DOHH2 (cell line): ENCODE results near the gene FYCO1.

Experiments
- H3F3A ChIP-seq: fragments of 200-600 bp; sonication (generic), shearing (Covaris generic); 2 replicates; pipeline ENCODE4 v1.6.0; 2016; ENCODE audit warnings: antibody characterized with exemption, mild to moderate bottlenecking; ENCODE audit not compliant: control insufficient read depth, insufficient read depth
- H3K27ac ChIP-seq: fragments of 200-600 bp; sonication (generic); 2 replicates; pipeline ENCODE4 v1.5.1; 2014; ENCODE audit warnings: low read depth, mild to moderate bottlenecking, low read length, moderate library complexity
- H3K27me3 ChIP-seq: fragments of 200-600 bp; sonication (generic); 2 replicates; pipeline ENCODE4 v1.6.1; 2014; ENCODE audit warnings: mild to moderate bottlenecking, low read length, mixed read lengths; ENCODE audit not compliant: control insufficient read depth
- H3K36me3 ChIP-seq: fragments of 200-600 bp; sonication (generic); 2 replicates; pipeline ENCODE4 v1.6.1; 2014; ENCODE audit warnings: mild to moderate bottlenecking, low read length, moderate library complexity, mixed read lengths; ENCODE audit not compliant: control insufficient read depth
- H3K4me1 ChIP-seq: fragments of 200-600 bp; sonication (generic); 2 replicates; pipeline ENCODE4 v1.6.1; 2014; ENCODE audit warnings: mild to moderate bottlenecking, low read length, mixed read lengths; ENCODE audit not compliant: control insufficient read depth
- H3K4me2 ChIP-seq: fragments of 200-600 bp; sonication (generic); 2 replicates; pipeline ENCODE4 v1.6.0; 2014; ENCODE audit warnings: mild to moderate bottlenecking, low read length, moderate library complexity
- H3K4me3 ChIP-seq: fragments of 200-600 bp; sonication (generic); 2 replicates; pipeline ENCODE4 v1.5.1; 2014; ENCODE audit warnings: mild to moderate bottlenecking, low read length, mixed read lengths
- H3K79me2 ChIP-seq: fragments of 200-600 bp; sonication (generic); 2 replicates; pipeline ENCODE4 v1.6.1; 2014; ENCODE audit warnings: mild to moderate bottlenecking, low read length, mixed read lengths; ENCODE audit not compliant: control insufficient read depth
- H3K9me2 ChIP-seq: fragments of 200-600 bp; sonication (generic); replicated peaks from 2 replicates; pipeline ENCODE4 v1.6.1; 2014; ENCODE audit warnings: mild to moderate bottlenecking, low read length, mixed read lengths; ENCODE audit not compliant: control insufficient read depth
- H3K9me3 ChIP-seq: fragments of 200-600 bp; sonication (generic); 2 replicates; pipeline ENCODE4 v1.6.1; 2014; ENCODE audit warnings: antibody characterized with exemption, low read length, mixed read lengths; ENCODE audit not compliant: control insufficient read depth, insufficient read depth
- H4K20me1 ChIP-seq: fragments of 200-600 bp; sonication (generic); 2 replicates; pipeline ENCODE4 v1.6.0; 2014; ENCODE audit warnings: low read depth, mild to moderate bottlenecking, antibody characterized with exemption, low read length, moderate library complexity; ENCODE audit not compliant: control insufficient read depth, insufficient read depth
- EZH2phosphoT487 ChIP-seq: fragments of 200-600 bp; sonication (generic); IDR thresholded peaks from 2 replicates; pipeline ENCODE4 v1.6.1; 2017; ENCODE audit warnings: borderline replicate concordance, mild to moderate bottlenecking, antibody characterized with exemption, low read length, moderate library complexity, mixed read lengths
- TF ChIP-seq, protein P1 (sequence below): fragments of 200-600 bp; sonication (generic); IDR thresholded peaks from one replicate; pipeline ENCODE4 v1.5.1; 2014; ENCODE audit warnings: antibody characterized with exemption, mild to moderate bottlenecking, low read depth, low read length; ENCODE audit not compliant: poor library complexity, severe bottlenecking

FYCO1 gene

DNA sequence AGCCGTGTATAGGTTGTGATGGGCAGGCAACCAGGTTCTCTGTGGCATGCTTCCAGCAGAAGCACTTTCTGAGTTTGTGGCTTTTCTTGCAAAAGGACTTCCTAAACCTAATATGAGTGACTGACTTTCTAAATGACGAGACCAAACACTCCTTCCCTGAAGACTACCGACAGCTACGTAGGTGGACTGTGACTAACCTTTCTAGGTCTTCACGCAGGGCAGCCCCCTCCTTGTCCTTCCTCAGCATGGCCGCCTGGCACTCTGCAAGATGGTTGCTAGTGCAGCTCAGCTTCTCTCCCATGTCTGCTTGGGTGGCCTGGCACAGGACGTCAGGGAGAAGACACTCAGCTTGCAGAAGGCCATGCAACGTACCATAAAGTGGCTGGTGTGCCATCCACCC lies 31.5 kb downstream of the FYCO1 start:
- no peak overlapping the region for H3K4me3 ChIP-seq
- no peaks in the 10 kb centered on the region for H3K4me1 ChIP-seq
- H3K27ac ChIP-seq, result no peak overlapping the region
- TF ChIP-seq, protein P1, sequence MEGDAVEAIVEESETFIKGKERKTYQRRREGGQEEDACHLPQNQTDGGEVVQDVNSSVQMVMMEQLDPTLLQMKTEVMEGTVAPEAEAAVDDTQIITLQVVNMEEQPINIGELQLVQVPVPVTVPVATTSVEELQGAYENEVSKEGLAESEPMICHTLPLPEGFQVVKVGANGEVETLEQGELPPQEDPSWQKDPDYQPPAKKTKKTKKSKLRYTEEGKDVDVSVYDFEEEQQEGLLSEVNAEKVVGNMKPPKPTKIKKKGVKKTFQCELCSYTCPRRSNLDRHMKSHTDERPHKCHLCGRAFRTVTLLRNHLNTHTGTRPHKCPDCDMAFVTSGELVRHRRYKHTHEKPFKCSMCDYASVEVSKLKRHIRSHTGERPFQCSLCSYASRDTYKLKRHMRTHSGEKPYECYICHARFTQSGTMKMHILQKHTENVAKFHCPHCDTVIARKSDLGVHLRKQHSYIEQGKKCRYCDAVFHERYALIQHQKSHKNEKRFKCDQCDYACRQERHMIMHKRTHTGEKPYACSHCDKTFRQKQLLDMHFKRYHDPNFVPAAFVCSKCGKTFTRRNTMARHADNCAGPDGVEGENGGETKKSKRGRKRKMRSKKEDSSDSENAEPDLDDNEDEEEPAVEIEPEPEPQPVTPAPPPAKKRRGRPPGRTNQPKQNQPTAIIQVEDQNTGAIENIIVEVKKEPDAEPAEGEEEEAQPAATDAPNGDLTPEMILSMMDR, result no peak
- no peak for TF ChIP-seq EZH2phosphoT487
- no peaks in the 10 kb centered on the region for H3K79me2 ChIP-seq
- H3K9me3 ChIP-seq, result no peaks in the 10 kb centered on the region
- no peaks in the 10 kb centered on the region for H3K9me2 ChIP-seq
- peaks cover 70% of the 10 kb centered on the region for H3K36me3 ChIP-seq
- H4K20me1 ChIP-seq, result no peaks in the 10 kb centered on the region
- H3K4me2 ChIP-seq, result no peak overlapping the region
- H3F3A ChIP-seq, result no peaks in the 10 kb centered on the region
- H3K27me3 ChIP-seq, result no peaks in the 10 kb centered on the region

DNA sequence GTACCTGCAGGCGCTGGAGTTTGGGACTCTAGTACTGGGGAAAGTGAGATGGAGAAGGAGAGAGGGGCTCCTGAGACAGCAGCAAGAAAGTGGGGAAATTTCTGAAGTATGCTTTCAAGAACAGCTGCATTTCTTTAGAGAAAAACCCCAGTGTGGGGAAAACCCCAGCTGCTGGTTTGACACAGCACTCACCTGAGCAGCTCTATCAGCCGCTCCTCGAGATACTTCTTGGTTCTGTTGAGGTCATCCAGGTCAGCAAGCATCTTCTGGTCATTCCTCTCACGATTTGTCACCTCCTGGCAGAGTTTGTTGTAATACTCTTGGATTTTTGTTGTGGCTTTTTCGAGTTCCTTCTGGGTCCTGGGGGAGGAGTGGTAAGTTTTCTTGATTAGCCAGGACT lies 33.6 kb downstream of the FYCO1 start:
- Histone ChIP-seq H3K9me3 (no peaks in the 10 kb centered on the region), H3K27me3 (no peaks in the 10 kb centered on the region), H4K20me1 (no peaks in the 10 kb centered on the region), H3F3A (no peaks in the 10 kb centered on the region), H3K9me2 (no peaks in the 10 kb centered on the region), H3K36me3 (peaks cover 79% of the 10 kb centered on the region), H3K4me3 (no peak overlapping the region), H3K79me2 (no peaks in the 10 kb centered on the region), H3K27ac (no peak overlapping the region), H3K4me2 (no peak overlapping the region), H3K4me1 (no peaks in the 10 kb centered on the region)
- no peak for TF ChIP-seq EZH2phosphoT487
- TF ChIP-seq, protein P1, result no peak

DNA sequence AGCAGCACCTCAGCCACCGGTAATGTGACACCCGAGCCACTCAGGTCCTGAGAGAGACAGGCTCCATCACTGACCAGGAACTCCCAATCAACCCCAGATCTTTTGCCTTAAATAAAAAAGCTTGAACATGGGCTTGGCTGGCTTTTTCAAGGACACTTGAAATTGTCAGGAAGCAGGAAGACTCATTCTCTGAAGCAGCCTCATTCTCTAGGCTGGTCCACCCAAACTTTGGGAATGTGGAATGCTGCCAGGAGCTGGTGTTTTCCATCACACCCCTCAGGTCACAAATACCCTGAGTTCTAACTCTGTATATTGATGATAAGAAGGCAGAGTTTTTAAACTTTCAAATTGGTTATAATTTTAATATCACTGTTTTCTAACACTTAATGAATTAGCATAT lies 35.3 kb downstream of the FYCO1 start:
- Histone ChIP-seq H3K9me3 (no peaks in the 10 kb centered on the region), H3K79me2 (no peaks in the 10 kb centered on the region), H3F3A (no peaks in the 10 kb centered on the region), H3K9me2 (no peaks in the 10 kb centered on the region), H3K27me3 (no peaks in the 10 kb centered on the region), H3K4me2 (no peak overlapping the region), H3K4me3 (no peak overlapping the region), H3K27ac (no peak overlapping the region), H4K20me1 (no peaks in the 10 kb centered on the region), H3K36me3 (peaks cover 87% of the 10 kb centered on the region), H3K4me1 (no peaks in the 10 kb centered on the region)
- no peak for TF ChIP-seq EZH2phosphoT487

DNA sequence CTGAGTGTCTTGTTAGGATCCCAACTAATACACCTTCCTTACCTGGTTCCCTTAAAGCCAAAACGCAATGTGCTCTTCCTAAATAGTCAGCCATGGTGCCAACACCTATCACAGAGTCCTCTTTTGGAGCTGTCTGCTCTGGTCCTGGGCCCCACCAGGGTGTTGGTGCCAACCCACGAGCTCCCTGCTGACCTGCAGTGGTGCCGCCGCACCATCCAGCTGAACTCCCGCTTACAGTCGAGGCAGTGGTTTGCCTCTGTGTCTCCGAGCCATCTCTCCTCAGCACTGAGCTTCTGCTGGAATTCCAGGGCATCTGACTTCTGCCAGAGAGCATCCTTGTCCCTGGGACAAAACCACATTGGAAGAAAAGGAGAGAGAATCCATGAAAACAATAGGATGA lies 36.4 kb downstream of the FYCO1 start:
- no peaks in the 10 kb centered on the region for H3F3A ChIP-seq
- no peaks in the 10 kb centered on the region for H3K4me1 ChIP-seq
- peaks cover 90% of the 10 kb centered on the region for H3K36me3 ChIP-seq
- H3K27me3 ChIP-seq, result no peaks in the 10 kb centered on the region
- H3K27ac ChIP-seq, result no peak overlapping the region
- no peaks in the 10 kb centered on the region for H3K79me2 ChIP-seq
- H4K20me1 ChIP-seq, result no peaks in the 10 kb centered on the region
- no peak overlapping the region for H3K4me3 ChIP-seq
- H3K4me2 ChIP-seq, result no peak overlapping the region
- H3K9me2 ChIP-seq, result no peaks in the 10 kb centered on the region
- no peak for TF ChIP-seq EZH2phosphoT487
- TF ChIP-seq, protein P1, result no peak
- no peaks in the 10 kb centered on the region for H3K9me3 ChIP-seq
